CD1c-positive myeloid dendritic cell (primary cell): ENCODE results near the gene ENKD1.

Source experiments
- DNase-seq: peaks from one replicate; pipeline ENCODE4 v3.0.0-alpha.2; 2016; ENCODE audit errors: extremely low spot score

Gene ENKD1

GRCh38 chr16:67648764-67649407 lies 17.7 kb downstream of the ENKD1 start:
- no peak for DNase-seq

- DNase-seq = no peak
These were observed 18.3 kb downstream of the ENKD1 start for GRCh38 chr16:67648088-67648763.

GRCh38 chr16:67647681-67648080 lies 18.9 kb downstream of the ENKD1 start:
- no peak for DNase-seq

GRCh38 chr16:67647111-67647651 lies 19.4 kb downstream of the ENKD1 start:
- no peak for DNase-seq

- DNase-seq = no peak
These were observed 21.0 kb downstream of the ENKD1 start for GRCh38 chr16:67645397-67646121.

- no peak for DNase-seq
These were observed 22.5 kb downstream of the ENKD1 start for GRCh38 chr16:67644038-67644437.

GRCh38 chr16:67641779-67642708 lies 24.5 kb downstream of the ENKD1 start:
- no peak for DNase-seq

GRCh38 chr16:67637625-67638024 lies 28.9 kb downstream of the ENKD1 start:
- no peak for DNase-seq

- no peak for DNase-seq
These were observed 29.8 kb downstream of the ENKD1 start for GRCh38 chr16:67636713-67637112.

GRCh38 chr16:67632415-67633172 lies 34.0 kb downstream of the ENKD1 start:
- DNase-seq = no peak

- DNase-seq = no peak
These were observed 38.3 kb downstream of the ENKD1 start for GRCh38 chr16:67628216-67628615.

- DNase-seq = no peak
These were observed 52.7 kb downstream of the ENKD1 start for GRCh38 chr16:67613808-67614207.
